PC-3 (cell line): ENCODE data around the gene RAB23. TPM values are rescaled to one million over a fixed set of nuclear protein-coding genes. Genes with fewer than 3 reads are reported as not detected.

Experiments used
- ATAC-seq: fragments of 200-7000 bp; cut with Tn5 transposase; 2 replicates; pipeline ENCODE4 v1.9.1; 2020; ENCODE audit warnings: mild to moderate bottlenecking, moderate library complexity
- BruUV-seq: library from RNA; stranded (reverse); fragments of 400-500 nt; replicated peaks from 2 replicates; lab custom pipeline; 2021; lab: Mats Ljungman, UMichigan
- CTCF ChIA-PET: fragments of 300-600 bp; sonication (Branson Sonifier 250); formaldehyde crosslinking; loops from one replicate; lab custom pipeline; 2022; ENCODE audit warnings: antibody characterized with exemption; lab: Charles Lee
- POLR2A ChIA-PET: fragments of 300-600 bp; sonication (Branson Sonifier 250); formaldehyde crosslinking; loops from one replicate; lab custom pipeline; 2022; ENCODE audit warnings: antibody characterized with exemption; ENCODE audit not compliant: unreplicated experiment; lab: Charles Lee
- DNase-seq: peaks from one replicate; pipeline ENCODE4 v3.0.0-alpha.2; 2015
- H2AFZ ChIP-seq: fragments of 300-600 bp; sonication (generic); 2 replicates; pipeline ENCODE4 v1.6.0; 2016; ENCODE audit warnings: antibody characterized with exemption, low read length
- H3F3A ChIP-seq: fragments of 300-600 bp; sonication (generic); one replicate; pipeline ENCODE4 v1.6.0; 2017; ENCODE audit warnings: antibody characterized with exemption, low read length, control low read depth, mild to moderate bottlenecking; ENCODE audit not compliant: unreplicated experiment
- H3K27ac ChIP-seq: fragments of 300-600 bp; sonication (generic); 2 replicates; pipeline ENCODE4 v1.5.1; 2016; ENCODE audit warnings: mild to moderate bottlenecking, low read length
- H3K27me3 ChIP-seq: fragments of 300-600 bp; sonication (generic); 2 replicates; pipeline ENCODE4 v1.6.1; 2016; ENCODE audit warnings: low read length, mixed read lengths
- H3K36me3 ChIP-seq: fragments of 300-600 bp; sonication (generic); 2 replicates; pipeline ENCODE4 v1.6.1; 2016; ENCODE audit warnings: low read depth, mixed run types, low read length, mixed read lengths
- H3K4me1 ChIP-seq: fragments of 300-600 bp; sonication (generic); 2 replicates; pipeline ENCODE4 v1.5.1; 2016; ENCODE audit warnings: low read length; ENCODE audit not compliant: insufficient read depth
- H3K4me2 ChIP-seq: fragments of 300-600 bp; sonication (generic); 2 replicates; pipeline ENCODE4 v1.6.0; 2016; ENCODE audit warnings: low read length
- H3K4me3 ChIP-seq: fragments of 300-600 bp; sonication (generic); 2 replicates; pipeline ENCODE4 v1.5.1; 2016; ENCODE audit warnings: mild to moderate bottlenecking, low read length, mixed read lengths
- H3K79me2 ChIP-seq: fragments of 300-600 bp; sonication (generic); 2 replicates; pipeline ENCODE4 v1.6.1; 2017; ENCODE audit warnings: low read length, mixed read lengths
- H3K9ac ChIP-seq: fragments of 300-600 bp; sonication (generic); 2 replicates; pipeline ENCODE4 v1.6.0; 2016; ENCODE audit warnings: mild to moderate bottlenecking, low read length
- H3K9me2 ChIP-seq: fragments of 300-600 bp; sonication (generic); replicated peaks from 2 replicates; pipeline ENCODE4 v1.6.1; 2016; ENCODE audit warnings: mixed run types, low read length, mixed read lengths
- H3K9me3 ChIP-seq: fragments of 300-600 bp; sonication (generic); 2 replicates; pipeline ENCODE4 v1.6.1; 2016; ENCODE audit warnings: low read length, mixed read lengths
- H4K20me1 ChIP-seq: fragments of 300-600 bp; sonication (generic); 2 replicates; pipeline ENCODE4 v1.6.1; 2016; ENCODE audit warnings: low read length, mixed read lengths
- EZH2 ChIP-seq: fragments of 300-600 bp; sonication (generic); IDR thresholded peaks from one replicate; pipeline ENCODE4 v1.6.1; 2017; ENCODE audit warnings: antibody characterized with exemption, mild to moderate bottlenecking, low read length; ENCODE audit not compliant: unreplicated experiment
- EZH2phosphoT487 ChIP-seq: fragments of 300-600 bp; sonication (generic); IDR thresholded peaks from 2 replicates; pipeline ENCODE4 v1.6.1; 2018; ENCODE audit warnings: mild to moderate bottlenecking, antibody characterized with exemption, low read length, borderline replicate concordance
- intact Hi-C: fragments of 100-400 bp; cut with micrococcal nuclease; formaldehyde crosslinking; loops from 2 replicates; pipeline ENCODE4 v1.9.0; 2023
- total RNA-seq: library from RNA; depleted of rRNA; stranded (reverse); fragments of >200 nt; gene quantifications from 2 replicates; pipeline ENCODE4 v1.2.3, GENCODE V29; 2014
- TF ChIP-seq, protein P1 (sequence below): fragments of 300-600 bp; sonication (generic); conservative IDR thresholded peaks from 2 replicates; pipeline ENCODE4 v1.5.1; 2017; ENCODE audit warnings: antibody characterized with exemption, low read depth, mild to moderate bottlenecking, low read length

RAB23 gene
- total RNA-seq, 1 experiment from 2014 or later, result 11.2 TPM

GRCh38 chr6:57190140-57190539 lies 32.0 kb downstream of the RAB23 start:
- TF ChIP-seq EZH2 (no peak), EZH2phosphoT487 (no peak)
- TF ChIP-seq, protein P1, sequence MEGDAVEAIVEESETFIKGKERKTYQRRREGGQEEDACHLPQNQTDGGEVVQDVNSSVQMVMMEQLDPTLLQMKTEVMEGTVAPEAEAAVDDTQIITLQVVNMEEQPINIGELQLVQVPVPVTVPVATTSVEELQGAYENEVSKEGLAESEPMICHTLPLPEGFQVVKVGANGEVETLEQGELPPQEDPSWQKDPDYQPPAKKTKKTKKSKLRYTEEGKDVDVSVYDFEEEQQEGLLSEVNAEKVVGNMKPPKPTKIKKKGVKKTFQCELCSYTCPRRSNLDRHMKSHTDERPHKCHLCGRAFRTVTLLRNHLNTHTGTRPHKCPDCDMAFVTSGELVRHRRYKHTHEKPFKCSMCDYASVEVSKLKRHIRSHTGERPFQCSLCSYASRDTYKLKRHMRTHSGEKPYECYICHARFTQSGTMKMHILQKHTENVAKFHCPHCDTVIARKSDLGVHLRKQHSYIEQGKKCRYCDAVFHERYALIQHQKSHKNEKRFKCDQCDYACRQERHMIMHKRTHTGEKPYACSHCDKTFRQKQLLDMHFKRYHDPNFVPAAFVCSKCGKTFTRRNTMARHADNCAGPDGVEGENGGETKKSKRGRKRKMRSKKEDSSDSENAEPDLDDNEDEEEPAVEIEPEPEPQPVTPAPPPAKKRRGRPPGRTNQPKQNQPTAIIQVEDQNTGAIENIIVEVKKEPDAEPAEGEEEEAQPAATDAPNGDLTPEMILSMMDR, result peak; percentile 64
- Histone ChIP-seq H4K20me1 (no peaks in the 10 kb centered on the region), H3K36me3 (peaks cover 15% of the 10 kb centered on the region; the same call in 1 of the 2 replicates), H3K9me3 (no peaks in the 10 kb centered on the region), H3K4me2 (no peak overlapping the region), H3K4me1 (no peaks in the 10 kb centered on the region), H3K27me3 (no peaks in the 10 kb centered on the region), H3F3A (no peaks in the 10 kb centered on the region), H3K4me3 (no peak overlapping the region), H3K27ac (no peak overlapping the region), H3K9me2 (no peaks in the 10 kb centered on the region), H2AFZ (no peak overlapping the region), H3K79me2 (no peaks in the 10 kb centered on the region), H3K9ac (no peak overlapping the region)
- BruUV-seq, result TSS peak; percentile 28
- peak; percentile 45 for DNase-seq
- ATAC-seq, result peak; percentile 70
- ChIA-PET POLR2A (no interaction called here), CTCF (interaction anchor here (0.6 to 1.5 kb wide), 4 partner anchors 12 to 286 kb away, joined by 3 to 8 read pairs (median 4); no protein-coding TSS in a partner anchor)
- intact Hi-C loops, result loop anchor here (1.0 to 2.0 kb wide), 3 partner anchors 31 to 126 kb away; no protein-coding TSS in a partner anchor

- TF ChIP-seq EZH2 (no peak), EZH2phosphoT487 (no peak)
- TF ChIP-seq, protein P1, result no peak
- BruUV-seq, result no TSS peak
- 0 out of 2 replicates have a peak, but pooled peaks cover 8% of the 10 kb centered on the region for H4K20me1 ChIP-seq
- H3F3A ChIP-seq, result no peaks in the 10 kb centered on the region
- H3K36me3 ChIP-seq, result peaks cover 46% of the 10 kb centered on the region
- peaks cover 35% of the 10 kb centered on the region for H3K79me2 ChIP-seq
- H3K4me1 ChIP-seq, result no peaks in the 10 kb centered on the region
- H3K4me2 ChIP-seq, result no peak overlapping the region
- H3K9me2 ChIP-seq, result no peaks in the 10 kb centered on the region
- POLR2A ChIA-PET, result no interaction called here
- H3K27me3 ChIP-seq, result no peaks in the 10 kb centered on the region
- DNase-seq (no peak), ATAC-seq (no peak)
- intact Hi-C loops, result no loop called here
- no peak overlapping the region for H2AFZ ChIP-seq
- CTCF ChIA-PET, result no interaction called here
- H3K4me3 ChIP-seq, result no peak overlapping the region
- H3K27ac ChIP-seq, result no peak overlapping the region
- H3K9ac ChIP-seq, result no peak overlapping the region
- no peaks in the 10 kb centered on the region for H3K9me3 ChIP-seq
These were observed 38.8 kb downstream of the RAB23 start for GRCh38 chr6:57183336-57183735.

DNA sequence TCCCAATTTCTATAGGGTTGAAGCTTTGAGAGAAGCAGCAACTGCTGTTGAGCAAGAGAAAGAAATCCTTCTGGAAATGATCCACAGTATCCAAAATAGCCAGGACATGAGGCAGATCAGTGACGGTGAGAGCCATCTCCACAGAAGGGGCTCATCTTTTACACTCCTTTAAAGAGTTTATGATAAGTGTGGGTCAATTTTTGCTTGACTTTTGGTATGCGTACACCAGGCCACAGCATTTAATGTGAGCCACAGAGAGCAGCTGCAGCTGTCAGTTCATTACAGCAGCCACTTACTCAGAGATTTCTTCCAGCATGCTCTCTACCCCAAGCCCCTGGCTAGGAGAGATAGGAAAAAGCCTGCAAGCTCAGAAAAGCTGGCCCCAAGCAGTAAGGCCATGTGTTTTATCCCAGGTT lies 40.1 kb downstream of the RAB23 start:
- H3K4me3 ChIP-seq, result no peak overlapping the region
- no peak for ATAC-seq
- TF ChIP-seq EZH2 (no peak), EZH2phosphoT487 (no peak)
- TF ChIP-seq, protein P1, result no peak
- ChIA-PET CTCF (no interaction called here), POLR2A (no interaction called here)
- no peak for DNase-seq
- H3K4me1 ChIP-seq, result no peaks in the 10 kb centered on the region
- no peaks in the 10 kb centered on the region for H3K9me3 ChIP-seq
- no peak overlapping the region for H2AFZ ChIP-seq
- no peak overlapping the region for H3K27ac ChIP-seq
- H3K4me2 ChIP-seq, result no peak overlapping the region
- no TSS peak for BruUV-seq
- H3K27me3 ChIP-seq, result no peaks in the 10 kb centered on the region
- no peak overlapping the region for H3K9ac ChIP-seq
- H3K79me2 ChIP-seq, result peaks cover 48% of the 10 kb centered on the region
- no peaks in the 10 kb centered on the region for H3K9me2 ChIP-seq
- H3F3A ChIP-seq, result no peaks in the 10 kb centered on the region
- 0 out of 2 replicates have a peak, but pooled peaks cover 8% of the 10 kb centered on the region for H4K20me1 ChIP-seq
- H3K36me3 ChIP-seq, result peaks cover 43% of the 10 kb centered on the region
- intact Hi-C loops, result no loop called here
